Right cardiac atrium (tissue), 5 donors: ENCODE measurements around the gene ZCCHC18. TPM values are rescaled to one million over a fixed set of nuclear protein-coding genes. Genes with fewer than 3 reads are reported as not detected.
"Not testable (repeated sequence)": the region's sequence is repeated elsewhere in the genome, so short reads cannot be mapped to it uniquely, and the experiment has no call there.

ENCODE experiments used
- ATAC-seq, 2 donors: fragments of 200-7000 bp; cut with Tn5 transposase; one replicate each; pipeline versions ENCODE4 v1.8.0 to v1.9.1; 2020; ENCODE audit warnings: moderate library complexity in 2 of 2, mild to moderate bottlenecking in 1 of 2
- DNase-seq, 3 donors: peaks; one replicate each; pipeline ENCODE4 v3.0.0-alpha.2; 2020
- H3K27ac ChIP-seq: one replicate; pipeline ENCODE4 v1.5.1; 2013; ENCODE audit warnings: mild to moderate bottlenecking, low read length, control low read depth, moderate library complexity
- H3K27me3 ChIP-seq: one replicate; pipeline ENCODE4 v1.6.1; 2013; ENCODE audit not compliant: control insufficient read depth, insufficient read depth
- H3K4me1 ChIP-seq: one replicate; pipeline ENCODE4 v1.6.1; 2013; ENCODE audit warnings: low read length; ENCODE audit not compliant: control insufficient read depth, insufficient read depth
- H3K4me3 ChIP-seq: one replicate; pipeline ENCODE4 v1.5.1; 2013; ENCODE audit warnings: low read length, control low read depth
- H3K9me3 ChIP-seq: one replicate; pipeline ENCODE4 v1.6.1; 2013; ENCODE audit warnings: low read length; ENCODE audit not compliant: control insufficient read depth
- WGBS: extraction: QIAGEN DNeasy Blood & Tissue Kit; methylation state at CpG from one replicate; pipeline ENCODE4 v1.1.7; 2013; 5-methylcytosine and 5-hydroxymethylcytosine counted together
- intact Hi-C, 4 donors: fragments of 100-400 bp; cut with DNase I; formaldehyde crosslinking; loops; one replicate each; pipeline versions ENCODE4 v1.11.0 to v1.14.0; 2022 to 2023
- polyA plus RNA-seq: library from polyadenylated mRNA; stranded (reverse); fragments of 200-250 nt; gene quantifications from one replicate; pipeline ENCODE4 v1.2.3, GENCODE V29; 2013
- total RNA-seq, 4 donors: library from RNA; stranded (reverse); fragmentation: NEBNext Ultra II Directional; extraction: Animal tissue kit (Norgen Biotek cat#: 25700); gene quantifications; one replicate each; pipeline ENCODE4 v1.2.1, GENCODE V29; 2021
- donor health status: healthy with polysubstance abuse.
- donor health status: DM: no; HTN: yes; CAD: no.
- donor health status: DM: no; HTN: no; CAD: no.
- donor health status: DM: no; HTN: yes; CAD: no; lungs with severe emphysema.
- donor health status: DM: yes; HTN: yes; CAD: no.

The ZCCHC18 gene
- total and polyA plus RNA-seq, 5 donors: 0.49 to 1.6 (median 0.76) TPM

- Histone ChIP-seq H3K27me3 (no peaks in the 10 kb centered on the region), H3K4me3 (no peak overlapping the region), H3K4me1 (no peaks in the 10 kb centered on the region), H3K27ac (no peak overlapping the region), H3K9me3 (no peaks in the 10 kb centered on the region)
- no peak for DNase-seq
- 94% methylated on average over 10 of the region's 10 CpGs for WGBS
- intact Hi-C loops: no loop called here
- ATAC-seq: no peak
Measured at GRCh38 chrX:104104676-104105075, 7.6 kb upstream of the ZCCHC18 start.

GRCh38 chrX:104105330-104106262 lies 6.7 kb upstream of the ZCCHC18 start:
- peak; percentile 40 to 62 for ATAC-seq
- no peak overlapping the region for H3K4me3 ChIP-seq
- no peak overlapping the region for H3K27ac ChIP-seq
- intact Hi-C loops: no loop called here
- peak in 1 of 3 donors; percentile 46 for DNase-seq
- H3K4me1 ChIP-seq: no peaks in the 10 kb centered on the region
- WGBS: 54% methylated on average over 11 of the region's 11 CpGs
- H3K27me3 ChIP-seq: no peaks in the 10 kb centered on the region
- no peaks in the 10 kb centered on the region for H3K9me3 ChIP-seq

- DNase-seq: no peak
- WGBS: 96% methylated on average over 1 of the region's 1 CpG
- no peak for ATAC-seq
- Histone ChIP-seq H3K4me1 (peaks cover 1% of the 10 kb centered on the region), H3K4me3 (no peak overlapping the region), H3K27me3 (no peaks in the 10 kb centered on the region), H3K9me3 (no peaks in the 10 kb centered on the region), H3K27ac (no peak overlapping the region)
- intact Hi-C loops: no loop called here
Measured at GRCh38 chrX:104108955-104109354, 3.4 kb upstream of the ZCCHC18 start.

- H3K27ac ChIP-seq, ATAC-seq, H3K4me1 ChIP-seq, H3K4me3 ChIP-seq, H3K9me3 ChIP-seq, intact Hi-C loops, DNase-seq, H3K27me3 ChIP-seq: not testable (repeated sequence)
- WGBS: 72% methylated on average over 6 of the region's 6 CpGs
Measured at GRCh38 chrX:104110491-104111240, 1.7 kb upstream of the ZCCHC18 start.

DNA sequence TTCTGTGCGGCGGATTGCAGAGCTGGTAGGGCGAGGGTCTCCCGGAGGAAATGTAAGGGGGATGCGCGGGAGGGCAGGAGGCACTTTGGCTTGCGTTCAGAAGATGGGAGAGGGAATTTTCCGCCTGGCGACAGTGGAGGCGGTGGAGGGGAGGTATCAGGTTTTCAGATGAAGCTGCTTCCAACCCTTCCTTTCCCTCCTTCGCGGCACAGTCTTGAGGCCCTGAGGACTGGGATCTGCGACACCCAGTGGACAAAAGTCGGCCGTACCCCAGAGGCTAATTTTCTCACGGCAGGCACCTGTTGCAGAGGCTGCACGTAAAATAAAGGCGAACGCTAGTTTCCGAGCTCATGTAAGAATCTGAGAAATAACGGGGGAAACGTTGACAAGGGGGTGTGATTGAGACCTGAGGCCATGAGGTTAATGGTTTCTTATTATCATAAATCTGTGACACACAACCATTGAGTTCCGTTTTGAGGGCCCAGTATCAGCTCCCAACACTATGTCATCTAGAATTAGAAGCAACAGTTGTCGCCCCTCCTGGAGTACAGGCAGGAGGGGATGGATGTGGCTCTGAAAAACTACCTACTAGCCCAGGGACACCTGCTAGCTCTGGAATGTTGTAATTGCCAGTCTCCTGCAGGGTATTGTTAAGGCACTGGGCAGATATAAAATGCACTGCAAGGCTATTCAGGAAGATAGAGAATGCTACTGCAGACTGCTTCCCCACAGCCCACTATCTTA lies 1.1 kb downstream of the ZCCHC18 start:
- WGBS: 6% methylated on average over 24 of the region's 24 CpGs
- H3K27ac ChIP-seq: no peak overlapping the region
- no peaks in the 10 kb centered on the region for H3K9me3 ChIP-seq
- ATAC-seq (peak; percentile 81 to 82), DNase-seq (peak; percentile 34 to 64 (median 60))
- H3K27me3 ChIP-seq: no peaks in the 10 kb centered on the region
- H3K4me3 ChIP-seq: peak overlapping the region; percentile 75
- intact Hi-C loops: no loop called here
- H3K4me1 ChIP-seq: peaks cover 1% of the 10 kb centered on the region

- DNase-seq: no peak
- H3K4me3 ChIP-seq: no peak overlapping the region
- peaks cover 1% of the 10 kb centered on the region for H3K4me1 ChIP-seq
- intact Hi-C loops: no loop called here
- no peaks in the 10 kb centered on the region for H3K9me3 ChIP-seq
- no peaks in the 10 kb centered on the region for H3K27me3 ChIP-seq
- no peak for ATAC-seq
- no peak overlapping the region for H3K27ac ChIP-seq
Measured at GRCh38 chrX:104117759-104118158, 5.4 kb downstream of the ZCCHC18 start.

DNA sequence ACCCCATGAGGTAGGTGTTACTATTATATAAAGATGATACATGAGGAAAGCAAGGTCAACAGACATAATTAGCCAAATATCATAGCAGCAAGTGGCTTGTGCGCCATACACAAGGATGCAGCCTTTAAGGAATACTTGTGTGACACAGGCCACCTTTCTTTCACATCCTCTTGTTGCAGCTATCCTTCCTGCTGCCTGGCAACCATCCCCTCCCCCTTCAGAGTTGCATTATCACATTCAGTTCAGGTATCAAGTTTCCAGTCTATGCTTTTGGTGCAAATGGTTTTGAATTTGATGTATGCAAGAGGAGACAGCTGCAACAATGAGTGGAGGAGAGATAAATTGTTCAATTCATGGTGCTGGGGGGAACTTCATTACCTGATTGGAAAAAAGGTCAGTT lies 6.4 kb downstream of the ZCCHC18 start:
- no peak overlapping the region for H3K4me3 ChIP-seq
- ATAC-seq (no peak), DNase-seq (no peak)
- H3K4me1 ChIP-seq: no peaks in the 10 kb centered on the region
- H3K27ac ChIP-seq: no peak overlapping the region
- no peaks in the 10 kb centered on the region for H3K9me3 ChIP-seq
- intact Hi-C loops: no loop called here
- no peaks in the 10 kb centered on the region for H3K27me3 ChIP-seq
- WGBS: 100% methylated on average over 1 of the region's 1 CpG

GRCh38 chrX:104122829-104123228 lies 10.5 kb downstream of the ZCCHC18 start:
- H3K4me1 ChIP-seq: no peaks in the 10 kb centered on the region
- intact Hi-C loops: no loop called here
- DNase-seq (no peak), ATAC-seq (no peak)
- 61% methylated on average over 5 of the region's 5 CpGs for WGBS
- H3K27ac ChIP-seq: no peak overlapping the region
- no peaks in the 10 kb centered on the region for H3K27me3 ChIP-seq
- H3K9me3 ChIP-seq: no peaks in the 10 kb centered on the region
- no peak overlapping the region for H3K4me3 ChIP-seq

DNA sequence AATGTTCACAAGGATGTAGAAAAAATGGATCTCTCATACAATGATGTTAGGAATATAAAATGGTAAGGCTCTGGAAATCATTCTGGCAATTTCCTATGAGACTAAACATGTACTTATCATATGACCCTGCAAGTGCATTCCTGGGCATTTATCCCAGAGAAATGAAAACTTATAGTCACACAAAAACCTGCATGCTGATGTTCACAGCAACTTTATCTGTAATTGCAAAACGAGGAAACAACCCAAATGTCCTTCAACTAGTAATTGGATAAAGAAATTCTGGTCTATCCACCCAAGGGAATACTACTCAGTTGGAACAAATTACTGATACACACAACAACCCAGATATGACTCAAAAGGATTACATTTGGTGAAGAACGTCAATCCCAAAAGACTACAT lies 14.5 kb downstream of the ZCCHC18 start:
- Histone ChIP-seq H3K4me1 (no peaks in the 10 kb centered on the region), H3K4me3 (no peak overlapping the region), H3K27me3 (no peaks in the 10 kb centered on the region), H3K9me3 (no peaks in the 10 kb centered on the region), H3K27ac (no peak overlapping the region)
- 57% methylated on average over 2 of the region's 2 CpGs for WGBS
- DNase-seq: no peak
- intact Hi-C loops: no loop called here
- ATAC-seq: no peak

DNA sequence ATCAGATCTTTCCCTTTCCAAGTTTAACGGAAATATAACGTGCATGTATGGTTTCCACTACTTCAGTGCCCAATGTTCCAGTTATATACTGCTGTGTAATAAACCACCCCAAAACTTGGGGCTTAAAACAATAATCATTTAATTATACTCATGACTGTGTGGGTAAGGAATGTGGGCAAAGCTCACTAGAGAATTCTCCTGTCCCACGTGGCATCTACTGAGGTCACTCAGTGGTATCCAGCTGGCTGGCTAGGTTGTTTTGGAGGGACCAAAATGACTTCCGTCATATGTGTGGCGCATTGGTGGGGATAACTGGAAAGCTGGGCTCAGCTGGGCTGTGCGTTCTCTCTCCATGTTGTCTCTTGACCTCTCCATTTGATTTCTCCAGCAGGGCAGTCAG lies 18.5 kb downstream of the ZCCHC18 start:
- H3K4me3 ChIP-seq: no peak overlapping the region
- H3K9me3 ChIP-seq: no peaks in the 10 kb centered on the region
- 90% methylated on average over 6 of the region's 6 CpGs for WGBS
- intact Hi-C loops: loop anchor here in 2 of 4 donors (10.0 kb wide), 1 partner anchor 286 kb away; no protein-coding TSS in a partner anchor
- no peak overlapping the region for H3K27ac ChIP-seq
- H3K27me3 ChIP-seq: no peaks in the 10 kb centered on the region
- DNase-seq (no peak), ATAC-seq (no peak)
- H3K4me1 ChIP-seq: no peaks in the 10 kb centered on the region
